Measurements from ENCODE around the gene GCNT2. TPM values are rescaled to one million over a fixed set of nuclear protein-coding genes. Genes with fewer than 3 reads are reported as not detected.
"Not testable (repeated sequence)": the region's sequence is repeated elsewhere in the genome, so short reads cannot be mapped to it uniquely, and the experiment has no call there.

GCNT2 gene
- total RNA-seq, 1 donor from 2014 or later = 16.7 TPM

- Histone ChIP-seq H3K27me3 (no peaks in the 10 kb centered on the region), H3K9me3 (no peaks in the 10 kb centered on the region), H3K36me3 (no peaks in the 10 kb centered on the region), H3K4me1 (no peaks in the 10 kb centered on the region), H3K27ac (no peak overlapping the region), H3K4me3 (no peak overlapping the region)
- intact Hi-C loops (cut with DNase I) = no loop called here
- no peak for TF ChIP-seq CTCF (IDR thresholded peaks at IDR 0.05)
- DNase-seq (ENCODE audit: low spot score in 2 of 2) = no peak
Observed at GRCh38 chr6:10491463-10491862, 29.7 kb upstream of the GCNT2 start.

GRCh38 chr6:10491905-10492304, 29.2 kb upstream of the GCNT2 start:
- H3K27me3 ChIP-seq; H3K27ac ChIP-seq; H3K4me1 ChIP-seq; intact Hi-C loops (cut with DNase I); DNase-seq (ENCODE audit: low spot score in 2 of 2); H3K36me3 ChIP-seq; H3K9me3 ChIP-seq; H3K4me3 ChIP-seq: not testable (repeated sequence)

GRCh38 chr6:10495029-10495428, 26.1 kb upstream of the GCNT2 start:
- intact Hi-C loops (cut with DNase I) = no loop called here
- no peak for DNase-seq (ENCODE audit: low spot score in 2 of 2)
- Histone ChIP-seq H3K9me3 (no peaks in the 10 kb centered on the region), H3K4me1 (no peaks in the 10 kb centered on the region), H3K27ac (no peak overlapping the region), H3K27me3 (no peaks in the 10 kb centered on the region), H3K36me3 (no peaks in the 10 kb centered on the region), H3K4me3 (no peak overlapping the region)
- TF ChIP-seq CTCF (IDR thresholded peaks at IDR 0.05) = no peak

GRCh38 chr6:10505529-10505928, 15.6 kb upstream of the GCNT2 start:
- TF ChIP-seq CTCF (IDR thresholded peaks at IDR 0.05) = no peak

GRCh38 chr6:10507298-10507697, 13.9 kb upstream of the GCNT2 start:
- H3K4me1 ChIP-seq = peaks cover 0 to 5% of the 10 kb centered on the region in 2 donors
- no peak for DNase-seq (ENCODE audit: low spot score in 2 of 2)
- H3K27me3 ChIP-seq = no peaks in the 10 kb centered on the region
- H3K9me3 ChIP-seq = no peaks in the 10 kb centered on the region
- H3K27ac ChIP-seq = no peak overlapping the region
- TF ChIP-seq CTCF (IDR thresholded peaks at IDR 0.05) = no peak
- H3K36me3 ChIP-seq = no peaks in the 10 kb centered on the region
- intact Hi-C loops (cut with DNase I) = no loop called here
- no peak overlapping the region for H3K4me3 ChIP-seq

More at GRCh38 chr6:10505529-10505928, 15.6 kb upstream of the GCNT2 start:
- Histone ChIP-seq H3K4me1 (no peaks in the 10 kb centered on the region), H3K36me3 (no peaks in the 10 kb centered on the region), H3K4me3 (no peak overlapping the region), H3K27me3 (no peaks in the 10 kb centered on the region), H3K27ac (no peak overlapping the region), H3K9me3 (no peaks in the 10 kb centered on the region)
- no peak for DNase-seq (ENCODE audit: low spot score in 2 of 2)
- intact Hi-C loops (cut with DNase I) = no loop called here

GRCh38 chr6:10507715-10508114, 13.4 kb upstream of the GCNT2 start:
- Histone ChIP-seq H3K4me3 (no peak overlapping the region), H3K27ac (no peak overlapping the region), H3K4me1 (peaks cover 0 to 5% of the 10 kb centered on the region in 2 donors), H3K9me3 (no peaks in the 10 kb centered on the region), H3K36me3 (no peaks in the 10 kb centered on the region), H3K27me3 (no peaks in the 10 kb centered on the region)
- DNase-seq (ENCODE audit: low spot score in 2 of 2) = no peak
- TF ChIP-seq CTCF (IDR thresholded peaks at IDR 0.05) = no peak
- intact Hi-C loops (cut with DNase I) = no loop called here
